Measurements from ENCODE around the gene APOL4.

GRCh38 chr22:36160499-36160942 lies 41.1 kb downstream of the APOL4 start, which contains the start of gene APOL3:
- TF ChIP-seq CTCF (conservative IDR thresholded peaks at IDR 0.05; ENCODE audit: low read depth, low read length) (no peak), EZH2 (IDR thresholded peaks at IDR 0.05; ENCODE audit: borderline replicate concordance, low read depth, low read length, poor library complexity, severe bottlenecking) (no peak)
